Smooth muscle cell (in vitro differentiated cells): ENCODE data around the gene SPRY1. TPM values are rescaled to one million over a fixed set of nuclear protein-coding genes. Genes with fewer than 3 reads are reported as not detected.
A peak's percentile ranks its signal among the peaks of the same experiment; 100 is the strongest.

Experiments used
- DNase-seq: peaks from one replicate; lab custom pipeline; 2025; ENCODE audit not compliant: unreplicated experiment; lab: John Stamatoyannopoulos, UW
- H2AFZ ChIP-seq: fragments of 200-600 bp; sonication (generic); 2 replicates; pipeline ENCODE4 v1.6.0; 2016; ENCODE audit warnings: antibody characterized with exemption, low read depth, mild to moderate bottlenecking
- H3F3A ChIP-seq: fragments of 200-600 bp; sonication (generic); 2 replicates; pipeline ENCODE4 v1.6.0; 2017; ENCODE audit warnings: antibody characterized with exemption, low read depth
- H3K27ac ChIP-seq: fragments of 200-600 bp; sonication (generic); 2 replicates; pipeline ENCODE4 v1.5.1; 2016; ENCODE audit warnings: low read depth, mild to moderate bottlenecking
- H3K27me3 ChIP-seq: fragments of 200-600 bp; sonication (generic); 2 replicates; pipeline ENCODE4 v1.6.1; 2016; ENCODE audit warnings: low read depth, mild to moderate bottlenecking
- H3K36me3 ChIP-seq: fragments of 200-600 bp; sonication (generic); 2 replicates; pipeline ENCODE4 v1.5.1; 2016; ENCODE audit warnings: low read depth
- H3K4me1 ChIP-seq: fragments of 200-600 bp; sonication (generic); 2 replicates; pipeline ENCODE4 v1.5.1; 2016; ENCODE audit warnings: low read depth
- H3K4me2 ChIP-seq: fragments of 200-600 bp; sonication (generic); 2 replicates; pipeline ENCODE4 v1.6.0; 2016; ENCODE audit warnings: mild to moderate bottlenecking
- H3K4me3 ChIP-seq: fragments of 200-600 bp; sonication (generic); 2 replicates; pipeline ENCODE4 v1.5.1; 2016; ENCODE audit warnings: mild to moderate bottlenecking
- H3K79me2 ChIP-seq: fragments of 200-600 bp; sonication (generic); 2 replicates; pipeline ENCODE4 v1.6.0; 2016; ENCODE audit warnings: low read depth, mild to moderate bottlenecking
- H3K9ac ChIP-seq: fragments of 200-600 bp; sonication (generic); 2 replicates; pipeline ENCODE4 v1.6.0; 2016; ENCODE audit warnings: low read depth
- H3K9me3 ChIP-seq: fragments of 200-600 bp; sonication (generic); replicated peaks from 2 replicates; pipeline ENCODE4 v1.5.1; 2016; ENCODE audit warnings: low read depth
- H4K20me1 ChIP-seq: fragments of 200-600 bp; sonication (generic); 2 replicates; pipeline ENCODE4 v1.6.0; 2016; ENCODE audit warnings: low read depth
- CTCF ChIP-seq: fragments of 200-600 bp; sonication (generic); IDR thresholded peaks from 2 replicates; pipeline ENCODE4 v1.5.1; 2017; ENCODE audit warnings: borderline replicate concordance, mild to moderate bottlenecking, antibody characterized with exemption; ENCODE audit not compliant: insufficient read depth, poor library complexity, severe bottlenecking
- WGBS: methylation state at CpG from one replicate; pipeline ENCODE4 v1.1.7; 2016; ENCODE audit warnings: low lambda C conversion rate; 5-methylcytosine and 5-hydroxymethylcytosine counted together
- polyA plus RNA-seq: library from polyadenylated mRNA; unstranded; fragments of >200 nt; fragmentation: Nextera tagmentation; extraction: Ambion mirVana; gene quantifications from 2 replicates; pipeline ENCODE4 v1.2.1, GENCODE V29; 2016
- total RNA-seq: library from RNA; depleted of rRNA; stranded (reverse); fragments of >200 nt; gene quantifications from 2 replicates; pipeline ENCODE4 v1.2.3, GENCODE V29; 2014

SPRY1 gene
- total and polyA plus RNA-seq, 2 experiments from 2014 or later, result 17.8 to 26.4 TPM

- no peaks in the 10 kb centered on the region for H4K20me1 ChIP-seq
- H3K4me2 ChIP-seq, result no peak overlapping the region
- TF ChIP-seq CTCF, result no peak
- H3K79me2 ChIP-seq, result no peaks in the 10 kb centered on the region
- H3K4me3 ChIP-seq, result no peak overlapping the region
- H3F3A ChIP-seq, result peaks cover 4% of the 10 kb centered on the region
- no peak for DNase-seq
- H3K4me1 ChIP-seq, result peaks cover 31% of the 10 kb centered on the region
- H3K9ac ChIP-seq, result no peak overlapping the region
- no peaks in the 10 kb centered on the region for H3K27me3 ChIP-seq
- 71% methylated on average over 6 of the region's 6 CpGs for WGBS
- no peaks in the 10 kb centered on the region for H3K9me3 ChIP-seq
- no peak overlapping the region for H2AFZ ChIP-seq
- H3K36me3 ChIP-seq, result no peaks in the 10 kb centered on the region
- no peak overlapping the region for H3K27ac ChIP-seq
Measured at GRCh38 chr4:123446865-123447474, 50.4 kb downstream of the SPRY1 start.

GRCh38 chr4:123449362-123449761 lies 52.8 kb downstream of the SPRY1 start:
- Histone ChIP-seq H3K27me3 (no peaks in the 10 kb centered on the region), H3K4me2 (peak overlapping the region; percentile 27), H3K9ac (no peak overlapping the region), H3K36me3 (no peaks in the 10 kb centered on the region), H3K9me3 (no peaks in the 10 kb centered on the region), H3F3A (peaks cover 4% of the 10 kb centered on the region), H4K20me1 (no peaks in the 10 kb centered on the region), H3K4me1 (peaks cover 32% of the 10 kb centered on the region), H3K27ac (peak overlapping the region; percentile 33), H3K79me2 (no peaks in the 10 kb centered on the region), H2AFZ (no peak overlapping the region), H3K4me3 (no peak overlapping the region)
- TF ChIP-seq CTCF, result no peak
- 69% methylated on average over 5 of the region's 5 CpGs for WGBS
- no peak for DNase-seq

- H3K4me1 ChIP-seq, result peaks cover 28% of the 10 kb centered on the region
- H3K9me3 ChIP-seq, result no peaks in the 10 kb centered on the region
- H3K79me2 ChIP-seq, result no peaks in the 10 kb centered on the region
- H3K27ac ChIP-seq, result peak overlapping the region; percentile 33
- H3K4me2 ChIP-seq, result peak overlapping the region; percentile 27
- H3K4me3 ChIP-seq, result no peak overlapping the region
- no peak for TF ChIP-seq CTCF
- DNase-seq, result no peak
- 0% methylated on average over 1 of the region's 1 CpG for WGBS
- no peaks in the 10 kb centered on the region for H3K27me3 ChIP-seq
- no peaks in the 10 kb centered on the region for H3F3A ChIP-seq
- no peak overlapping the region for H2AFZ ChIP-seq
- H3K9ac ChIP-seq, result no peak overlapping the region
- no peaks in the 10 kb centered on the region for H4K20me1 ChIP-seq
- no peaks in the 10 kb centered on the region for H3K36me3 ChIP-seq
Measured at GRCh38 chr4:123449780-123450179, 53.2 kb downstream of the SPRY1 start.

GRCh38 chr4:123450393-123450792 lies 53.8 kb downstream of the SPRY1 start:
- peak overlapping the region; percentile 27 for H3K4me2 ChIP-seq

More at GRCh38 chr4:123450393-123450792, 53.8 kb downstream of the SPRY1 start:
- no peak for TF ChIP-seq CTCF
- Histone ChIP-seq H3K36me3 (no peaks in the 10 kb centered on the region), H3K4me3 (no peak overlapping the region), H3K9ac (no peak overlapping the region), H4K20me1 (no peaks in the 10 kb centered on the region), H3K79me2 (no peaks in the 10 kb centered on the region), H3K27ac (peak overlapping the region; percentile 33), H3F3A (no peaks in the 10 kb centered on the region), H3K4me1 (peaks cover 22% of the 10 kb centered on the region), H2AFZ (no peak overlapping the region), H3K9me3 (no peaks in the 10 kb centered on the region), H3K27me3 (no peaks in the 10 kb centered on the region)
- no peak for DNase-seq
